PFSK-1 (cell line): Measurements from ENCODE around the gene TLN1.

Source experiments
- POLR2AphosphoS5 ChIP-seq: IDR thresholded peaks from 2 replicates; pipeline ENCODE4 v1.6.1; 2012; ENCODE audit warnings: low read depth, mild to moderate bottlenecking, control low read depth, low read length, moderate library complexity
- REST ChIP-seq, 2 experiments: IDR thresholded peaks; 2 replicates each; pipeline versions ENCODE4 v1.6.1 to v1.8.0; 2011 to 2012; ENCODE audit warnings: low read depth in 2 of 2, low read length in 2 of 2, control low read depth in 1 of 2, inconsistent platforms in 1 of 2, mild to moderate bottlenecking in 1 of 2, moderate library complexity in 1 of 2; ENCODE audit not compliant: insufficient read depth in 1 of 2
- SIN3A ChIP-seq: IDR thresholded peaks from 2 replicates; pipeline ENCODE4 v1.6.1; 2012; ENCODE audit warnings: mild to moderate bottlenecking, low read length, moderate library complexity, borderline replicate concordance; ENCODE audit not compliant: insufficient read depth
- TAF1 ChIP-seq: IDR thresholded peaks from 2 replicates; pipeline ENCODE4 v1.6.1; 2012; ENCODE audit warnings: low read length, control low read depth, borderline replicate concordance; ENCODE audit not compliant: insufficient read depth

- no peak for TF ChIP-seq REST (IDR thresholded peaks at IDR 0.05; ENCODE audit: insufficient read depth in 1 of 2, low read depth in 2 of 2, low read length in 2 of 2)
- TF ChIP-seq POLR2AphosphoS5: no peak
- no peak for TF ChIP-seq TAF1
- no peak for TF ChIP-seq SIN3A
Observed at GRCh38 chr9:35754264-35754663, 22.3 kb upstream of the TLN1 start, which contains the start of gene MSMP.
